Kidney tubule cell (primary cell): ENCODE data around the gene EBF3.

Experiments
- DNase-seq: peaks from one replicate; pipeline ENCODE4 v3.0.0-alpha.2; 2018; ENCODE audit warnings: low spot score

Gene EBF3, protein sequence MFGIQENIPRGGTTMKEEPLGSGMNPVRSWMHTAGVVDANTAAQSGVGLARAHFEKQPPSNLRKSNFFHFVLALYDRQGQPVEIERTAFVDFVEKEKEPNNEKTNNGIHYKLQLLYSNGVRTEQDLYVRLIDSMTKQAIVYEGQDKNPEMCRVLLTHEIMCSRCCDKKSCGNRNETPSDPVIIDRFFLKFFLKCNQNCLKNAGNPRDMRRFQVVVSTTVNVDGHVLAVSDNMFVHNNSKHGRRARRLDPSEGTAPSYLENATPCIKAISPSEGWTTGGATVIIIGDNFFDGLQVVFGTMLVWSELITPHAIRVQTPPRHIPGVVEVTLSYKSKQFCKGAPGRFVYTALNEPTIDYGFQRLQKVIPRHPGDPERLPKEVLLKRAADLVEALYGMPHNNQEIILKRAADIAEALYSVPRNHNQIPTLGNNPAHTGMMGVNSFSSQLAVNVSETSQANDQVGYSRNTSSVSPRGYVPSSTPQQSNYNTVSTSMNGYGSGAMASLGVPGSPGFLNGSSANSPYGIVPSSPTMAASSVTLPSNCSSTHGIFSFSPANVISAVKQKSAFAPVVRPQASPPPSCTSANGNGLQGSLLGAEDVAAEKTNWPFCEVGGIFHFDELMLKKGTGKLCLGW

GRCh38 chr10:129963641-129964501 is at the start of gene EBF3:
Gene EBF3, minus strand, starts transcription at chr10:129964274. Its CDS starts 506 bp downstream, at chr10:129963768.
- peak; percentile 42 for DNase-seq

DNA sequence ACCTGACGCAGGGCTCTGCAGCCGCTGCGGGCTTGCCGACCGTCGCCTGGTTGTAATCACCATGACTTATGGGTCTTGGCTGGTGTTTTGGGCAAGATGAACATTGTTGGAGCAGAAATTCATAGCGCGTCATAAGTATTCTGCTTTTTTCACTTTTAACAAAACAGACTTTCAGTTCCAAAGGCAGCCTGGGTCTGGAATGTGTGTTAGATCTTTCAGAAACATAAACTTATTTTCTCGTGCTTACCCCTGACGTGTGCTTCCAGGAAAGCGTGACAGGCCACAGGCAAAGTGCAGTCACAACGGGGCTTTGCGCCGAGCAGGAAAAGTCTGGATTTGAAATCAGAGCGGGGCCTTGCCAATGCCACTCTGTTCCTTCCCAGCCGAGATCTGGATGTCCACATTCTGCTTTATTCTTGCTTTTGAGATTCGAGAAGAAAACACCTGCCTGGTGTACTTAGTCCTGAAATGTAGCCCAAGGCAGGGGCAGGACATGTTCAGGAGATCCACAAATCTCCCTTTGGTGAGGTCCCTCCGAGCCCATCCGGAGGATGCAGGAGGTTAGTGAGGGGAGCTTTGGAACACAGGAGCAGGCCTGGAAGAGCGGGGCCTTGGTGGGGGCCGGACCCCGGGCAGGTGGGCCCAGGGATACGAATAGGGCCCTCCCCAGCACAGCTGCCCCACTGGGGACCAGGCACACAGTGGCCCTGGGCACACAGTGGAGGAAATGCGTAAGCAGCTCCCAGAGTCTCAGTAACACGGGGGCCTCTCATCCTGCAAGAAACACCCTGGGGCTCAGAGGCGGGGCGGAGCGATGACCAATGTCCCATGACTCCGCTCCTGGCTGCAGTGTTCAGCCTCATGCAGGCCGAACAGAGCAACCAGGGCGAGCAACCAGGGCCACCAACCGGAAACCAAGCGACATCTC is 49.5 kb upstream of the EBF3 start:
- DNase-seq, result no peak

GRCh38 chr10:130012129-130012528 is 48.1 kb upstream of the EBF3 start:
- no peak for DNase-seq

DNA sequence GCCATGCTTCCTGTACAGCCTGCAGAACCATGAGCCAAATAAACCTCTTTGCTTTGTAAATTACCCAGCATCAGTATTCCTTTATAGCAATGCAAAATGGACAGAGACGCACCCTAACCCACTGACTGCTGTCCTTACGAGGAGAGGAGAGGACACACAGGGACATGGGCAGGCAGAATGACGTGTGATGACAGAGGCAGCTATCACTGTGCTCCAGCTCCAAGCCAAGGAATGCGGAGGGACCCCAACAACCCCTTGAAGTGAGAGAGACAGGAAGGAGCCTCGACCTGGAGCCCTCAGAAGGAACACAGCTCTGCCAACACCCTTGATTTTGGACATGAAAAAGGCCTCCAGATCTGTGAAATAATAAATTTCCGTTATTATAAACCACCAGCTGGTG is 46.6 kb upstream of the EBF3 start:
- DNase-seq, result no peak

DNA sequence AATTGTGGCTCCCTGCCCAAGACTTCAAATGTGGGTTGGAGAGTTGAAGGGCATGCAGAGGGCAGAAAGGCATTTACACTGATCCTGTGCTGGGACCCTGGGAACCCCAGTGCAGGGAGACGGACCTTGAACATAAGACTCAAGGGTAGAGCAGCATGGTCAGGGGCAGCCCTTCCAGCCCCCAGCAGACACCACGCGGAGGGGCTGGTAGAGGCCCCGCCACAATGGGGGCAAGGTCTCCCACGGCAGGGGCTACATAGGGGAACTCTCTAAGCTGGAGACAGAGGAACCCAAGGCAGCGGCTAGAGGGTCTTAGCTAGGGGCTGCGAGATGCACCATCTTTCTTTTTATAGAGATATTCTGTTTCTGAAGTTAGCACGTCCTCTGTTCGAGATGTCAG is 45.2 kb upstream of the EBF3 start:
- DNase-seq, result no peak

GRCh38 chr10:130003787-130004613 is 39.9 kb upstream of the EBF3 start:
- no peak for DNase-seq

GRCh38 chr10:130003166-130003565 is 39.1 kb upstream of the EBF3 start:
- DNase-seq, result no peak

- DNase-seq, result no peak
These were observed 38.5 kb upstream of the EBF3 start for GRCh38 chr10:130002606-130003005.

DNA sequence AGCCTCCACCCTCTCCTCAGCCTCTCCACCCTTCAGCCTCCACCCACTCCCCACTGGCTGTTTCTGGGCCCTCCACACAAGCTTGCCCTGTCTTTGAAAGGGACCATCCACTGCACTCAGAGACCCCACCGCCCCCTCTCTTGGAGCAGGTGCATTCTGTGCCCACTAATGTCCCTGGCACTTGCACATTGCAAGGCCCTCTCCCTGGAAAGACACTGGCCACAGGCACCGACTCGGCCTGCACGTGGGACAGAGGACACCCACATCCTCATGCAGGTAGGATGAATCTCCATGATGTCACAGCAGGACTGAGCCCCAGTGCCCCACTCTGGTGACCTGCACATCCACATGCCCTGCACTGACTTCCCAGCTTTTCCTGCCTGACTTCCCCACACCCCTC is 36.8 kb upstream of the EBF3 start:
- DNase-seq, result no peak

- no peak for DNase-seq
These were observed 35.1 kb upstream of the EBF3 start for GRCh38 chr10:129999140-129999539.

- peak; percentile 67 for DNase-seq
These were observed 29.5 kb upstream of the EBF3 start for GRCh38 chr10:129993621-129994020.

DNA sequence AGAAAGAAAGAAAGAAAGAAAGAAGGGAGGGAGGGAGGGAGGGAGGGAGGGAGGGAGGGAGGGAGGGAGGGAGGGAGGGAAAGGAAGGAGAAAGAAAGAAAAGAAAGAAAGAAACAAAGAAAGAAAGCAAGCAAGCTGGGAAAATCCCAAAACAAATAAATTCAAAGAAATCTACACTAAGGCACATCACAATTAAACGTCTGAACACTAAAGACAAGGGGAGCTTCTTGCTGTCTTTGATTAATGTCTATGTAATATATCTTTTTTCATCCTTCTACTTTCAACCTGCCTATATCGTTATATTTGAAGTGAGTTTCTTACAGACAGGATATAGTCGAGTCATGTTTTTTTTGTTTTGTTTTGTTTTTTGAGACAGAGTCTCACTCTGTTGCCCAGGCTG is 28.3 kb upstream of the EBF3 start:
- DNase-seq, result no peak

DNA sequence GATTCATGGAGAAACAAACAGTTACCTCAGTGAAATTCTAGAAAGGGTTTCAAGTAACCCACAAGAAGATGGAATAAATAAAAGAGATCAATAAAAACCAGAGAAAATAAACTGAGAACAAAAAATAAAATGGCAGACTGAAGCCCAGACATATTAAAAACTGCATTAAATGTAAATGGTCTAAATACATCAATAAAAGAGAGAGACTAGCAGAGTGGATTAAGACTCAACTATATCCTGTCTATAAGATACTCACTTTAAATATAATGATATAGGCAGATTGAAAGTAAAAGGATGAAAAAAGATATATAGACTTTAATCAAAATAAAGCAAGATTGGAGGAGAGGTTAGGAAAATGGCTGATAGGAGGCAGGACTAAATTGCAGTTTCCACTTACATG is 18.8 kb upstream of the EBF3 start:
- no peak for DNase-seq

GRCh38 chr10:129978980-129979379 is 14.9 kb upstream of the EBF3 start:
- no peak for DNase-seq

GRCh38 chr10:129978322-129978721 is 14.2 kb upstream of the EBF3 start:
- DNase-seq, result no peak

DNA sequence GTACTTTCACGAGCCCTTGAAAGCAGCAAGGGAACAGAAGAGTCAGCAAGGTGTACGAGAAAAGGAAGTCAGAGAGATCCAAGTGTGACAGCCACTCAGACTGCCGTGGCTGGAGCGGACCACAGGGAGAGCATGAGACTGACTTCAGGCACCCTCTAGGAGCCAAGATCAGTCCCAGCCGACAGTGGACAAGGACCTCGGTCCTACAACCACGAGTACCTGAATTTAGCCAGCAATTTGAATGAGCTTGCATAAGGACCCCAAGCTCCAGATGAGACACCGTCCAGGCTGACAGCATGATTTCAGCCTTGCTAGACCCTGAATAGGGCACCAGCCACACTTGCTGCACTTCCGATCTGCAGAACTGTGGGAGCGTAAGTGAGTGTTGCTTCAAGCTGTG is 13.7 kb upstream of the EBF3 start:
- no peak for DNase-seq

GRCh38 chr10:129973674-129974059 is 9.6 kb upstream of the EBF3 start:
- DNase-seq, result no peak

DNA sequence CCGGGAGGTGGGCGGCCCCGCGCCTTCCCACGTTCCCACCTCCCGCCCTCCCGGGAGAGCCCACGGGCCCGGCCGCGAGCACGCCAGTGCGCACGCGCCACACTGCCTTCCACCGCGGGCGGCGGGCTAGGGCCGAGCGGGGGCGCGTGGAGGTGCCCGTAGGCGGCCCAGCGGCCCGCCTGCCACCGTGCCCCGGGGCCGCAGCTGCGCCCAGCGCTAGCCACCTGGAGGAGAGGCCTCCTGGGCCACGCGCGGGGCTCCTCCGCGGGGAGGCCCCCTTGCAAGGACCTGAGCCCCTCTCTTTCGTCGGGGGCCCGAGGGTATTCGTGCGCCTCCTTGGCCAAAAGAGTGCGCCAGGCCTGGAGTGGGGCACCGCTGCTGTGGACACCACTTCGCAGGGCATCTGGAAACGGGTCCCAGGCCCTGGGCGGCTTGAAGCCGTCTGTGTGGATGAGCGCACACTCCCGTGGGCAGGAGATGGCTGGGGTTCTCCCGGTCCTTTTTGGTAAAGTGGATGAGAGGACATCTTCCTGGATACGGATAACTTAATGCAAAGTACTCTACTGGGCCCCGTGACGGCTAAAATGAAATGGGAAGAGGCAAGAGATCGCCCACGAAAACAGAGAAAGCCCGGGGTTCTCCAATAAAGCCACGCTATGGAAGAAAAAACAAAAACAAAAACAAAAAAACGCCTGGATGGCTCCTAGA is 9.0 kb upstream of the EBF3 start:
- no peak for DNase-seq

- DNase-seq, result no peak
These were observed 8.3 kb upstream of the EBF3 start for GRCh38 chr10:129972145-129972965.
